ENCODE measurements around the gene ROS1.
"Not testable (repeated sequence)": the region's sequence is repeated elsewhere in the genome, so short reads cannot be mapped to it uniquely, and the experiment has no call there.

The ROS1 gene

DNA sequence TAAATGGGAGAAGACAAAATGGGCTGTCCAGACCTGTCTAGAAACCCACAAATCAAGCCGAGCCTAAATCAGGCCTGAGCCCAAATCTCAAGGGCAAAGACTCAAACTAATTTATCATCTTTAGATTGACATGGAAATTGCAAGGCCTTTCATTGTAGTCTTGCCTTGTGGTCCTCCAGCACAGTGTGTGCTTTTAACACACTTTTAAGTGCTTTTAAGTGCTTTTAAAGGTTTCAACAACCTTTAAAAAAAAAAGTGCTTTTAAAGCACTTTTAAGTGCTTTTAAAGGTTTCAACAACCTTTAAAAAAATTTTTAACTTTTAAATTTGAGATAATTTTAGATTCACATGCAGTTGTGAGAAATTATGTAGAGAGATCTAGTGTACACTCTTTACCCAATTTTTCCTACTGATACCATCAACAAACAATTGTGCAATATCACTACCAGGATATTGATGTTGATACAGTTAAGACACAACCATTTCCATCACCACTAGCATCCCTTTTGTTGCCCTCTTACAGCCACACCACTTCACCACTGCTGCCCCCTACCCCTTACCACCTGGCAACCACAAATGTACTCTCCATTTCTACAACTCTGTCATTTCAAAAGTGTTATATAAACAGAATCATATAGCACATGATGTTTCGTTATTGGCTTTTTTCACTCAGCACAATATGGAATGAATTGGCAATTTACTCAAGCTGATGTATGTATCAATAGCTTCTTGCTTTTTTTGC, 33.6 kb upstream of the ROS1 start:
- H3K27ac ChIP-seq (ENCODE audit: low read depth, low read length), result no peak overlapping the region
- no peaks in the 10 kb centered on the region for H3K27me3 ChIP-seq (ENCODE audit: control insufficient read depth, insufficient read depth, low read length)
- H3K36me3 ChIP-seq (ENCODE audit: control insufficient read depth, insufficient read depth, low read length), result no peaks in the 10 kb centered on the region
- H3K9me3 ChIP-seq (ENCODE audit: control insufficient read depth, insufficient read depth, low read depth, low read length), result no peaks in the 10 kb centered on the region
- no peak overlapping the region for H3K4me3 ChIP-seq (ENCODE audit: low read depth, low read length)
- no peak overlapping the region for H3K9ac ChIP-seq (ENCODE audit: low read length)
- no peaks in the 10 kb centered on the region for H3K4me1 ChIP-seq (ENCODE audit: control insufficient read depth, insufficient read depth, low read length)

DNA sequence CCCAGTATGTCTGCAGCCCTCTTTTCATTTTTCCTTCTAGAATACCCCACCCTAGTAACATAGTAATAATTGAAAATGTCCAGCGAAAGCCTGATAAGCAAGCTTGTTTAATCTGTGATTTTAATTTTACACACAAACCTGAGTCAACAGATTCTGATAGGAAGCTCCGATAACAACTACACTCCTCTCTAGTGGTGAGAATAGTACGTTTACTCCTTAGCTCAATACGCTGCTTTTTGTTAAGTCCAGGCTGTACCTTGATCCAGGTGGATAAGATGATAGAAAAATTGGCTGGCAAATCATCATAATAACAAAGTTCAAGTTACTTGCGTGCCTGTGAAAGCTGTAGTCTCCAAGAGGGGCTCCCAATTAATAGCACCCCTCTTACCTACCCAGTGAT, 31.3 kb upstream of the ROS1 start:
- H3K9ac ChIP-seq (ENCODE audit: low read length), result no peak overlapping the region
- H3K9me3 ChIP-seq (ENCODE audit: control insufficient read depth, insufficient read depth, low read depth, low read length), result no peaks in the 10 kb centered on the region
- no peaks in the 10 kb centered on the region for H3K36me3 ChIP-seq (ENCODE audit: control insufficient read depth, insufficient read depth, low read length)
- H3K4me3 ChIP-seq (ENCODE audit: low read depth, low read length), result no peak overlapping the region
- no peaks in the 10 kb centered on the region for H3K27me3 ChIP-seq (ENCODE audit: control insufficient read depth, insufficient read depth, low read length)
- H3K27ac ChIP-seq (ENCODE audit: low read depth, low read length), result no peak overlapping the region
- no peaks in the 10 kb centered on the region for H3K4me1 ChIP-seq (ENCODE audit: control insufficient read depth, insufficient read depth, low read length)

DNA sequence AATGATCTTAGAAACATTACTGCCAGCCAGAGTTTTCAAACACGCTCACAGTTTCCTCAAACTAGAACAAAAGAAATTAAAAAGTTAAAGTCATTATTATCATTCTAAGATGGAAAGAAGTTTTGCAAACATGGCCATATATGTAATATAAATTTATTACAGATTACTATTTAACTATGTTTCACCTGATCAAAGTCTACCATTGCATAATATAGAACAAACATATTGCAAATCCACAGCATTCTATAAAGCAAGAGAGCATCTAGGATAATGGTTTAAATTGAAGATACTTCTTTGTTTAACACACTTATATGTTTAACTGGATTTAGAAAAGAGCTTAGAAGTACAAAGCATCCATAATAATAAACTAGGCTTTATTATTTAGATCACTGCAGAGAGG, 30.5 kb upstream of the ROS1 start:
- Histone ChIP-seq H3K9me3 (ENCODE audit: control insufficient read depth, insufficient read depth, low read depth, low read length) (no peaks in the 10 kb centered on the region), H3K27ac (ENCODE audit: low read depth, low read length) (no peak overlapping the region), H3K4me3 (ENCODE audit: low read depth, low read length) (no peak overlapping the region)

DNA sequence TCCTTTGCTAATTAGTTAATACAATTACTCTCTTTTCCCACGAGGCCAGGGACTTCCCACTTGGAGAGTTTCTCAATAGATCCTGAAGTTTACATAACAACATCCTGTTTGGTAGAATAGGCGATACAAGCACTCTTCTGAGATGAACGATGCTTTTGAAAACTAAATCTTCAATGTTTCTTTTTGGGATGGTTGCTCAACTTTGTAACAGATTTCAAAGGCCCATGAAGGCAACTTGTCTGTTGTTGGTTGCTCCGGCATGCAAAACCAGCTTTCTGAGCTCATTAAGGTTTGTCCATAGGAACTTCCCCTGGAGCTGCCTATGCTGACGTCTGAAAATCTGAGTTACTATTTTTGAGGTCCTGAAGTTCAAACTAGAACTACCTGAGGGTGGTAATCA, 25.9 kb upstream of the ROS1 start:
- H3K9ac ChIP-seq (ENCODE audit: low read length), result no peak overlapping the region
- peaks cover 7% of the 10 kb centered on the region; the same call in 1 of the 2 replicates for H3K4me1 ChIP-seq (ENCODE audit: control insufficient read depth, insufficient read depth, low read length)
- H3K27ac ChIP-seq (ENCODE audit: low read depth, low read length), result no peak overlapping the region
- no peak overlapping the region for H3K4me3 ChIP-seq (ENCODE audit: low read depth, low read length)
- no peaks in the 10 kb centered on the region for H3K9me3 ChIP-seq (ENCODE audit: control insufficient read depth, insufficient read depth, low read depth, low read length)
- H3K36me3 ChIP-seq (ENCODE audit: control insufficient read depth, insufficient read depth, low read length), result no peaks in the 10 kb centered on the region
- H3K27me3 ChIP-seq (ENCODE audit: control insufficient read depth, insufficient read depth, low read length), result no peaks in the 10 kb centered on the region

More for the DNA sequence above, 30.5 kb upstream of the ROS1 start:
- no peaks in the 10 kb centered on the region for H3K27me3 ChIP-seq (ENCODE audit: control insufficient read depth, insufficient read depth, low read length)
- no peaks in the 10 kb centered on the region for H3K36me3 ChIP-seq (ENCODE audit: control insufficient read depth, insufficient read depth, low read length)
- H3K9ac ChIP-seq (ENCODE audit: low read length), result no peak overlapping the region
- H3K4me1 ChIP-seq (ENCODE audit: control insufficient read depth, insufficient read depth, low read length), result peaks cover 7% of the 10 kb centered on the region; the same call in 1 of the 2 replicates

DNA sequence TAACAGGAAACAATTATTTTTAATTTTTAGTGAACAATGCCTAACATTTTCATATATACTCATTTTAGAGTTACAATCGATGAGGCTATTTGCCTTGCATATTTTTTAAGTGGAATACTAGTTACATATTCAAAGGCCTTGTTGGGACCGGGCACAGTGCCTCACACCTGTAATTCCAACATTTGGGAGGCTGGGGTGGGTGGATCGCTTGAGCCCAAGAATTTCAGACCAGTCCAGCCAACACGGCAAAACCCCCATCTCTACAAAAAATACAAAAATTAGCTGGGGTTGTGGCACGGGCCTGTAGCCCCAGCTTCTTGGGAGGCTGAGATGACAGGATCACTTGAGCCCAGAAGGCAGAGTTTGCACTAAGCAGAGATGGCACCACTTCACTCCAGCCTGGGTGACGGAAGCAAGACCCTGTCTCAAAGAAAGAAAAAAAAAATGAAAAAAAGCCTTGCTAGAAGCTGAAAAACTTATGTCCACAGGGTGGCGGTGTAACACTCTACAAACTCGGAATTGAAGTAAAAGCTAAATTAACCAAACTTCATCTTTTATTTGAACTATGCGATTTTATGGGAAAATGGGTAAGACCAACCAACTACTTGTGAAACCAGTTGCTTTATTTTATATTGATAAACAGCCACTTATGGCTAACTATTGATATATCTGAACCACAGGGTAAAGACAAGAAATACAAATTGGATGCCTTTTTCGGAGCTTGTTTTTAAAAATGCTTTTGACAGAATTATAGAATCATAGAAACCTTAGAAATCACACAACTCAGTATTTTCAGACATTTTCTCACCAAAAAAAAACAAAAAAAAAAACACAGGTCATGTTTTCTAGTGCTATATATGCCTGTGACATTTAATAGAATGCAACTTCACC, 24.1 kb upstream of the ROS1 start:
- no peaks in the 10 kb centered on the region for H3K36me3 ChIP-seq (ENCODE audit: control insufficient read depth, insufficient read depth, low read length)
- no peak overlapping the region for H3K9ac ChIP-seq (ENCODE audit: low read length)
- H3K4me1 ChIP-seq (ENCODE audit: control insufficient read depth, insufficient read depth, low read length), result peaks cover 7% of the 10 kb centered on the region; the same call in 1 of the 2 replicates
- no peak overlapping the region for H3K4me3 ChIP-seq (ENCODE audit: low read depth, low read length)
- H3K9me3 ChIP-seq (ENCODE audit: control insufficient read depth, insufficient read depth, low read depth, low read length), result no peaks in the 10 kb centered on the region
- H3K27me3 ChIP-seq (ENCODE audit: control insufficient read depth, insufficient read depth, low read length), result no peaks in the 10 kb centered on the region
- no peak overlapping the region for H3K27ac ChIP-seq (ENCODE audit: low read depth, low read length)

DNA sequence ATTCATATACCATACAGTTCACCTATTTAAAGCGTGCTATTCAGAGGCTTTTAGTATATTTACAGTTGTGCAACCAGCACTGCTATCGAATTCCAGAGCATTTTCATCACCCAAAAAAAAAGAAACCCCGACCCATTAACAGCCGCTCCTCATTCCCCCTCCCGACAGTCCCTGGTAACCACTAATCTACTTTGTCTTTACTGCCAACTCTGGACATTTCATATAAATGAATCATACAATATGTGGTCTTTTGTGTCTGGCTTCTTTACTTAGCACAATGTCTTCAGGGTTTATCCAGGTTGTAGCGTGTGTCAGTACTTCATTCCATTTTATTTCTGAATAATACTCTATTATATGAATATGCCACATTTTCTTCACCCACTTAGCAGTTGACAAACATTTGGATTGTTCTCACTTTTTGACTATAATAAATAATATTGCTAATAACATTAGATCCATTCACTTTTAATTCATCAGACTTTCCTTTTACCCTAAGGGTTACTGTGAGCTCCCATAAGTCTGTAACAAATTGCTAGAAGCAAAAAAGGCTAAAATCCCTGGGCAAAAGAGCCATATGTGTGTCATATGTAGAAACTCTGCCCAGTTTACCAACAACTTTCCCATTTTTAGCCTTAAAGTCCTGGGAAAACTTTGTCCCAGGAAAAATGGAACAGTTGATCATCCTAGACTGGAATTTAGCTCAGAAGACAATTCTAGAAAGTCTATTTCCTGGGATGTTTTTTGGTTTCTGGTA, 23.2 kb upstream of the ROS1 start:
- no peak overlapping the region for H3K9ac ChIP-seq (ENCODE audit: low read length)
- no peak overlapping the region for H3K27ac ChIP-seq (ENCODE audit: low read depth, low read length)
- H3K4me3 ChIP-seq (ENCODE audit: low read depth, low read length), result no peak overlapping the region
- H3K4me1 ChIP-seq (ENCODE audit: control insufficient read depth, insufficient read depth, low read length), result peaks cover 7% of the 10 kb centered on the region; the same call in 1 of the 2 replicates
- H3K36me3 ChIP-seq (ENCODE audit: control insufficient read depth, insufficient read depth, low read length), result no peaks in the 10 kb centered on the region
- no peaks in the 10 kb centered on the region for H3K9me3 ChIP-seq (ENCODE audit: control insufficient read depth, insufficient read depth, low read depth, low read length)
- H3K27me3 ChIP-seq (ENCODE audit: control insufficient read depth, insufficient read depth, low read length), result no peaks in the 10 kb centered on the region

DNA sequence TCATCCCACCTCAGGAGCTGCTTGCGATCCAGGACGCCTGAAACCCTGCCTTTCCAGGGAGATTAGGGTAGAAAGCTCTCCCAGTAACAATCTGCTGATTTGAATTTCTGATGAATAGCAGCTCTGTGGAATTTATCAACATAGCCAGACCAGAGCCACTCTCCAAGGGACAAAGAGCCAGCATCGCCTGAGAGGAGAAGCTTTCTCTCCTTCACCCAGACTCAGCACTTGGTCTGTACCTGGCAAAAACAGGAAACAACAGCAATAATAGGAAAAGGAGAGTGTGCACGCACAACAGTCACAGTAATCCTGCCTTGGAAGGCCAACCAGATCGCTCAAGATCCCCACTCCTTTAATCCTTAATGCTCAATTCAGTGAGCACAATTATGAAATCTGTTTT, 22.3 kb upstream of the ROS1 start:
- Histone ChIP-seq H3K9ac (ENCODE audit: low read length) (no peak overlapping the region), H3K4me1 (ENCODE audit: control insufficient read depth, insufficient read depth, low read length) (peaks cover 7% of the 10 kb centered on the region; the same call in 1 of the 2 replicates), H3K4me3 (ENCODE audit: low read depth, low read length) (no peak overlapping the region), H3K27me3 (ENCODE audit: control insufficient read depth, insufficient read depth, low read length) (no peaks in the 10 kb centered on the region), H3K27ac (ENCODE audit: low read depth, low read length) (no peak overlapping the region), H3K9me3 (ENCODE audit: control insufficient read depth, insufficient read depth, low read depth, low read length) (no peaks in the 10 kb centered on the region), H3K36me3 (ENCODE audit: control insufficient read depth, insufficient read depth, low read length) (no peaks in the 10 kb centered on the region)

DNA sequence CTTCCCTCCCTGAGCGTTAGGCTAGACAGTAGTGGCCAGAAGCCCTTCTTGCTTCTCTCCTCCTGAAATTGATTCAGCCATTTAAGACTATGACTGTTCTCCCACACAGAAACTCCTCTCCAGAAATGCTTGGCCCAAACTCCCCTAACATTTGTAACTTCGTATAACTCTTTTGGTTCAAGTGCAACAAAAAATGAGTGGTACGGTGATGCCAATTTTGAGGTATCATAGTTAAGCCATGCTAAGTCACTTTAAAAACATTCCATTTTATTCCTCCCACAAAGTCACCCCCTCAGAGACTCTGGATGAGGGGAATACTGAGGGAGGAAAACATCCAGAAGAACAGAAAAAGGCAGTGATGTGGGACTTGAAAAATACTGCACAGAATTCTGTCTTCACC, 21.1 kb upstream of the ROS1 start:
- Histone ChIP-seq H3K27ac (ENCODE audit: low read depth, low read length) (no peak overlapping the region), H3K4me1 (ENCODE audit: control insufficient read depth, insufficient read depth, low read length) (peaks cover 6% of the 10 kb centered on the region; the same call in 1 of the 2 replicates), H3K36me3 (ENCODE audit: control insufficient read depth, insufficient read depth, low read length) (no peaks in the 10 kb centered on the region)

DNA sequence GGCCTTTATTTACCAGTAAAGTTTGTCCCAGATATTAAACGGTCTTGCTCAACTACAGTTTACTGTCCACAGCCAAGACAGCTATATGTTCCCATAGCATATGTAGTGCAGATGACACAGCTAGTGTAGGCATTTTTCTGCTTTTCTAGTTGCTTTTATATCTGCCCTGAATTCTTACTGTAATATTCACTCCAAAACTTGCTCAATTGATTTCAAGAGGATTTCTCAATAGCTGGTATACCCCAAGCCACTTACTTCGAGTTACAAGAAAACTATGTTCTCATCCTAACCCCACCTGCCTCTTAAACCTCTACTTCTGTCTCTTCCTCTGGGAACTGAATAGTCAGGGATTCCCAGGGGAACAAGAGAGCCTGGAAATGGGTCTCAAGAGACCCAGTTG, 18.9 kb upstream of the ROS1 start:
- no peaks in the 10 kb centered on the region for H3K36me3 ChIP-seq (ENCODE audit: control insufficient read depth, insufficient read depth, low read length)
- H3K27me3 ChIP-seq (ENCODE audit: control insufficient read depth, insufficient read depth, low read length), result no peaks in the 10 kb centered on the region
- H3K9ac ChIP-seq (ENCODE audit: low read length), result no peak overlapping the region
- no peaks in the 10 kb centered on the region for H3K9me3 ChIP-seq (ENCODE audit: control insufficient read depth, insufficient read depth, low read depth, low read length)
- H3K4me1 ChIP-seq (ENCODE audit: control insufficient read depth, insufficient read depth, low read length), result no peaks in the 10 kb centered on the region; the same call in 1 of the 2 replicates
- no peak overlapping the region for H3K27ac ChIP-seq (ENCODE audit: low read depth, low read length)
- H3K4me3 ChIP-seq (ENCODE audit: low read depth, low read length), result no peak overlapping the region

More for the DNA sequence above, 21.1 kb upstream of the ROS1 start:
- no peak overlapping the region for H3K4me3 ChIP-seq (ENCODE audit: low read depth, low read length)
- H3K9me3 ChIP-seq (ENCODE audit: control insufficient read depth, insufficient read depth, low read depth, low read length), result no peaks in the 10 kb centered on the region
- no peaks in the 10 kb centered on the region for H3K27me3 ChIP-seq (ENCODE audit: control insufficient read depth, insufficient read depth, low read length)
- no peak overlapping the region for H3K9ac ChIP-seq (ENCODE audit: low read length)

DNA sequence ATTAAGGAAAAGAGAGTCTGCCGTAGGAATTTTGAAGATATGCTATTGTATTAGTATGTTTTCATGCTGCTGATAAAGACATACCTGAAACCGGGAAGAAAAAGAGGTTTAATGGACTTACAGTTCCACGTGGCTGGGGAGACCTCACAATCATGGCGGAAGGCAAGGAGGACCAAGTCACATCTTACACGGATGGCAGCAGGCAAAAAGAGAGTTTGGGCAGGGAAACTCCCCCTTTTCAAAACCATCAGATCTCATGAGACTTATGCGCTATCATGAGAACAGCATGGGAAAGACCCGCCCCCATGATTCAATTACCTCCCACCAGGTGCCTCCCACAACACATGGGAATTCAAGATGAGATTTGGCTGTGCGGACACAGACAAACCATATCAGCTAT, 16.6 kb upstream of the ROS1 start:
- not testable (repeated sequence) for H3K9ac ChIP-seq (ENCODE audit: low read length); H3K27me3 ChIP-seq (ENCODE audit: control insufficient read depth, insufficient read depth, low read length); H3K4me1 ChIP-seq (ENCODE audit: control insufficient read depth, insufficient read depth, low read length); H3K27ac ChIP-seq (ENCODE audit: low read depth, low read length); H3K4me3 ChIP-seq (ENCODE audit: low read depth, low read length); H3K36me3 ChIP-seq (ENCODE audit: control insufficient read depth, insufficient read depth, low read length); H3K9me3 ChIP-seq (ENCODE audit: control insufficient read depth, insufficient read depth, low read depth, low read length)

All from HUES6 (cell line).